H9 (cell line): Measurements from ENCODE around the gene PGBD1. TPM values are rescaled to one million over a fixed set of nuclear protein-coding genes. Genes with fewer than 3 reads are reported as not detected.

Experiments used
- DNase-seq: peaks from one replicate; pipeline ENCODE4 v3.0.0-alpha.2; 2017
- H2AFZ ChIP-seq: one replicate; pipeline ENCODE4 v1.6.1; 2013; ENCODE audit warnings: mild to moderate bottlenecking, low read length, control low read depth, moderate library complexity
- H2AK5ac ChIP-seq: 2 replicates; pipeline ENCODE4 v1.6.1; 2013; ENCODE audit warnings: low read length, control low read depth, mixed read lengths; ENCODE audit not compliant: insufficient read length
- H2BK120ac ChIP-seq: one replicate; pipeline ENCODE4 v1.6.1; 2013; ENCODE audit warnings: low read depth, mild to moderate bottlenecking, low read length, control low read depth, inconsistent platforms; ENCODE audit not compliant: poor library complexity, severe bottlenecking
- H2BK12ac ChIP-seq: 2 replicates; pipeline ENCODE4 v1.6.1; 2013; ENCODE audit warnings: low read length, control low read depth, mixed read lengths, low read depth; ENCODE audit not compliant: insufficient read length
- H2BK15ac ChIP-seq: 2 replicates; pipeline ENCODE4 v1.6.1; 2013; ENCODE audit warnings: low read depth, low read length, control low read depth
- H2BK20ac ChIP-seq: one replicate; pipeline ENCODE4 v1.6.1; 2013; ENCODE audit warnings: low read depth, mild to moderate bottlenecking, low read length, control low read depth, inconsistent platforms; ENCODE audit not compliant: poor library complexity, severe bottlenecking
- H2BK5ac ChIP-seq: 2 replicates; pipeline ENCODE4 v1.6.1; 2013; ENCODE audit warnings: low read length, control low read depth, mixed read lengths; ENCODE audit not compliant: insufficient read length
- H3K14ac ChIP-seq: 2 replicates; pipeline ENCODE4 v1.6.1; 2013; ENCODE audit warnings: low read length, control low read depth; ENCODE audit not compliant: insufficient read depth
- H3K18ac ChIP-seq: 2 replicates; pipeline ENCODE4 v1.6.1; 2013; ENCODE audit warnings: low read depth, mild to moderate bottlenecking, mixed read lengths, low read length, control low read depth; ENCODE audit not compliant: insufficient read length
- H3K23ac ChIP-seq: 2 replicates; pipeline ENCODE4 v1.6.1; 2013; ENCODE audit warnings: low read length, control low read depth, mixed read lengths, low read depth; ENCODE audit not compliant: insufficient read length
- H3K23me2 ChIP-seq: 2 replicates; pipeline ENCODE4 v1.6.1; 2013; ENCODE audit warnings: low read depth, mild to moderate bottlenecking, mixed read lengths, low read length, control low read depth; ENCODE audit not compliant: insufficient read length, poor library complexity, severe bottlenecking
- H3K27ac ChIP-seq: 2 replicates; pipeline ENCODE4 v1.5.1; 2013; ENCODE audit warnings: low read length, control low read depth, mixed read lengths, low read depth; ENCODE audit not compliant: insufficient read length
- H3K27me3 ChIP-seq: 2 replicates; pipeline ENCODE4 v1.6.1; 2013; ENCODE audit warnings: low read length, control low read depth, inconsistent platforms; ENCODE audit not compliant: insufficient read depth
- H3K4ac ChIP-seq: 2 replicates; pipeline ENCODE4 v1.6.1; 2013; ENCODE audit warnings: low read depth, mild to moderate bottlenecking, control low read depth, inconsistent platforms, low read length, moderate library complexity
- H3K4me1 ChIP-seq: 2 replicates; pipeline ENCODE4 v1.6.1; 2013; ENCODE audit warnings: low read length, control low read depth, inconsistent platforms; ENCODE audit not compliant: insufficient read depth
- H3K4me2 ChIP-seq: 2 replicates; pipeline ENCODE4 v1.6.1; 2013; ENCODE audit warnings: low read length, control low read depth, mixed read lengths; ENCODE audit not compliant: insufficient read length, insufficient read depth
- H3K56ac ChIP-seq: 2 replicates; pipeline ENCODE4 v1.6.1; 2013; ENCODE audit warnings: low read depth, mild to moderate bottlenecking, mixed read lengths, low read length, control low read depth; ENCODE audit not compliant: insufficient read length
- H3K79me1 ChIP-seq: 2 replicates; pipeline ENCODE4 v1.6.1; 2013; ENCODE audit warnings: low read depth, mild to moderate bottlenecking, moderate library complexity, low read length, control low read depth, inconsistent platforms; ENCODE audit not compliant: insufficient read depth, poor library complexity, severe bottlenecking
- H3K79me2 ChIP-seq: 2 replicates; pipeline ENCODE4 v1.6.1; 2013; ENCODE audit warnings: low read length, control low read depth, inconsistent platforms; ENCODE audit not compliant: insufficient read depth
- H3K9ac ChIP-seq: 2 replicates; pipeline ENCODE4 v1.6.1; 2013; ENCODE audit warnings: low read length, control low read depth, mixed read lengths; ENCODE audit not compliant: insufficient read length; ENCODE audit errors: extremely low read depth
- H3K9me3 ChIP-seq: one replicate; pipeline ENCODE4 v1.6.1; 2013; ENCODE audit warnings: low read depth, low read length, inconsistent platforms; ENCODE audit not compliant: control insufficient read depth
- H3T11ph ChIP-seq: one replicate; pipeline ENCODE4 v1.6.1; 2013; ENCODE audit warnings: mild to moderate bottlenecking, low read length, control low read depth, inconsistent platforms
- H4K20me1 ChIP-seq: one replicate; pipeline ENCODE4 v1.6.1; 2013; ENCODE audit not compliant: control insufficient read depth, insufficient read length, insufficient read depth
- H4K5ac ChIP-seq: 2 replicates; pipeline ENCODE4 v1.6.1; 2013; ENCODE audit warnings: low read depth, mild to moderate bottlenecking, mixed read lengths, low read length, control low read depth; ENCODE audit not compliant: insufficient read length
- H4K8ac ChIP-seq: replicated peaks from 2 replicates; pipeline ENCODE4 v1.6.1; 2013; ENCODE audit warnings: low read length, control low read depth, mixed read lengths, low read depth; ENCODE audit not compliant: insufficient read length
- H4K91ac ChIP-seq: 2 replicates; pipeline ENCODE4 v1.6.1; 2013; ENCODE audit warnings: low read depth, mild to moderate bottlenecking, moderate library complexity, mixed read lengths, low read length, control low read depth; ENCODE audit not compliant: insufficient read length
- H3K27ac Mint-ChIP-seq, 3 experiments: 2 replicates in 2 of 3; 3 replicates in 1 of 3; pipeline ENCODE4 v1.8.0; 2020 to 2021; ENCODE audit warnings: mixed read lengths in 3 of 3, mild to moderate bottlenecking in 1 of 3, moderate library complexity in 1 of 3
- H3K27me3 Mint-ChIP-seq: 2 replicates; pipeline ENCODE4 v1.8.0; 2021; ENCODE audit warnings: low read depth, mild to moderate bottlenecking, moderate library complexity, mixed read lengths
- H3K36me3 Mint-ChIP-seq, 3 experiments: 2 replicates in 2 of 3; 3 replicates in 1 of 3; pipeline ENCODE4 v1.8.0; 2020 to 2021; ENCODE audit warnings: low read depth in 3 of 3, mixed read lengths in 3 of 3; ENCODE audit not compliant: insufficient read depth in 1 of 3
- H3K4me1 Mint-ChIP-seq, 2 experiments: 2 replicates each; pipeline ENCODE4 v1.8.0; 2020; ENCODE audit warnings: mixed read lengths in 2 of 2
- H3K4me3 Mint-ChIP-seq, 2 experiments: 2 replicates in 1 of 2; 3 replicates in 1 of 2; pipeline ENCODE4 v1.8.0; 2020 to 2021; ENCODE audit warnings: mild to moderate bottlenecking in 2 of 2, mixed read lengths in 2 of 2, moderate library complexity in 1 of 2
- H3K9me3 Mint-ChIP-seq, 2 experiments: 2 replicates in 1 of 2; 3 replicates in 1 of 2; pipeline ENCODE4 v1.8.0; 2020; ENCODE audit warnings: mild to moderate bottlenecking in 2 of 2, mixed read lengths in 2 of 2, moderate library complexity in 1 of 2
- CTCF ChIP-seq: fragments of 200-600 bp; sonication (generic); conservative IDR thresholded peaks from 3 replicates; pipeline ENCODE4 v1.8.0; 2021; ENCODE audit warnings: antibody characterized with exemption, mild to moderate bottlenecking
- WGBS: extraction: QIAGEN DNeasy Blood & Tissue Kit; methylation state at CpG from one replicate; pipeline ENCODE4 v1.1.7; 2013; ENCODE audit warnings: missing lambda C conversion rate, low lambda C conversion rate, mixed read lengths; ENCODE audit not compliant: insufficient read length; ENCODE audit errors: extremely low coverage; 5-methylcytosine and 5-hydroxymethylcytosine counted together
- total RNA-seq: library from RNA; stranded (reverse); gene quantifications from 2 replicates; pipeline ENCODE4 v1.2.1, GENCODE V29; 2021

Gene PGBD1
- total RNA-seq, 1 experiment from 2014 or later = 10.1 TPM

- Mint-ChIP-seq H3K36me3 (no peaks in the 10 kb centered on the region), H3K27me3 (peaks cover 6% of the 10 kb centered on the region), H3K27ac (no peak overlapping the region), H3K4me1 (peaks cover 0 to 3% of the 10 kb centered on the region in 2 experiments; a peak in 2 of 4 replicates), H3K9me3 (no peaks in the 10 kb centered on the region), H3K4me3 (no peak overlapping the region)
- H3K9me3 ChIP-seq = no peaks in the 10 kb centered on the region
- H3K4ac ChIP-seq = no peak overlapping the region
- no peak overlapping the region for H3K23ac ChIP-seq
- H3K27me3 ChIP-seq = no peaks in the 10 kb centered on the region
- H3K79me1 ChIP-seq = no peaks in the 10 kb centered on the region
- peak overlapping the region; percentile 84 for H2AFZ ChIP-seq
- peak overlapping the region; percentile 54 for H3K9ac ChIP-seq
- peaks cover 4% of the 10 kb centered on the region for H3K23me2 ChIP-seq
- TF ChIP-seq CTCF = no peak
- peak overlapping the region; percentile 48 for H3K27ac ChIP-seq
- no peak overlapping the region for H2BK15ac ChIP-seq
- DNase-seq = no peak
- no peak overlapping the region for H3T11ph ChIP-seq
- no peak overlapping the region for H2BK5ac ChIP-seq
- no peak overlapping the region for H3K56ac ChIP-seq
- H4K8ac ChIP-seq = no peak overlapping the region
- no peak overlapping the region for H4K91ac ChIP-seq
- no peak overlapping the region for H2BK120ac ChIP-seq
- H4K5ac ChIP-seq = no peak overlapping the region
- no peak overlapping the region for H3K14ac ChIP-seq
- no peaks in the 10 kb centered on the region; the same call in 1 of the 2 replicates for H3K79me2 ChIP-seq
- no peak overlapping the region for H2BK12ac ChIP-seq
- no peak overlapping the region for H3K18ac ChIP-seq
- H2AK5ac ChIP-seq = no peak overlapping the region
- peak overlapping the region; percentile 66 for H3K4me2 ChIP-seq
- no CpG with 5 or more reads among the region's 5 CpGs for WGBS
- H4K20me1 ChIP-seq = no peaks in the 10 kb centered on the region
- H3K4me1 ChIP-seq = no peaks in the 10 kb centered on the region
- H2BK20ac ChIP-seq = no peak overlapping the region
These were observed 14.8 kb upstream of the PGBD1 start for GRCh38 chr6:28266563-28266961.
